WTC11 (cell line): Measurements from ENCODE around the gene VPS39. TPM values are rescaled to one million over a fixed set of nuclear protein-coding genes. Genes with fewer than 3 reads are reported as not detected.

Experiments
- ATAC-seq: fragments of 200-7000 bp; cut with Tn5 transposase; 2 replicates; pipeline ENCODE4 v1.10.0; 2021; ENCODE audit warnings: mild to moderate bottlenecking, moderate library complexity
- CTCF ChIA-PET: fragments of 300-600 bp; sonication (Branson Sonifier 250); formaldehyde crosslinking; loops from one replicate; lab custom pipeline; 2021; ENCODE audit warnings: antibody characterized with exemption; lab: Charles Lee
- POLR2A ChIA-PET: fragments of 350-600 bp; sonication (Branson Sonifier 250); formaldehyde crosslinking; loops from one replicate; lab custom pipeline; 2021; ENCODE audit warnings: antibody characterized with exemption; lab: Charles Lee
- DNase-seq: peaks from one replicate; pipeline ENCODE4 v3.0.0; 2021; ENCODE audit warnings: low spot score
- H3K27ac Mint-ChIP-seq: 2 replicates; pipeline ENCODE4 v1.8.0; 2021; ENCODE audit warnings: mixed read lengths
- H3K27me3 Mint-ChIP-seq: 2 replicates; pipeline ENCODE4 v1.8.0; 2021; ENCODE audit warnings: low read depth, mild to moderate bottlenecking, moderate library complexity, mixed read lengths
- H3K36me3 Mint-ChIP-seq: 2 replicates; pipeline ENCODE4 v1.8.0; 2021; ENCODE audit warnings: mixed read lengths
- H3K4me1 Mint-ChIP-seq: 2 replicates; pipeline ENCODE4 v1.8.0; 2022; ENCODE audit warnings: mixed read lengths
- H3K4me3 Mint-ChIP-seq: 2 replicates; pipeline ENCODE4 v1.8.0; 2021; ENCODE audit warnings: mild to moderate bottlenecking, moderate library complexity, mixed read lengths
- H3K9me3 Mint-ChIP-seq: 2 replicates; pipeline ENCODE4 v1.8.0; 2021; ENCODE audit warnings: mixed read lengths
- CDX4 ChIP-seq: fragments of 250-450 bp; sonication (Bioruptor Pico); IDR thresholded peaks from 2 replicates; pipeline ENCODE4 v1.9.0; 2021; ENCODE audit warnings: moderate library complexity, mild to moderate bottlenecking, inconsistent platforms, borderline replicate concordance
- CREB1 ChIP-seq: sonication (generic); formaldehyde crosslinking; IDR thresholded peaks from 2 replicates; pipeline ENCODE4 v1.8.0; 2023; ENCODE audit warnings: mild to moderate bottlenecking, missing genetic modification reagents
- CTCF ChIP-seq: fragments of 200-600 bp; IDR thresholded peaks from 2 replicates; pipeline ENCODE4 v1.8.0; 2022; ENCODE audit warnings: antibody characterized with exemption
- E2F1 ChIP-seq: sonication (generic); formaldehyde crosslinking; IDR thresholded peaks from 2 replicates; pipeline ENCODE4 v1.8.0; 2022; ENCODE audit warnings: mild to moderate bottlenecking, missing genetic modification reagents
- ELF4 ChIP-seq: sonication (generic); formaldehyde crosslinking; IDR thresholded peaks from 2 replicates; pipeline ENCODE4 v1.8.1; 2022; ENCODE audit warnings: low read depth, mild to moderate bottlenecking, moderate library complexity, missing genetic modification reagents
- FOXK1 ChIP-seq: sonication (generic); formaldehyde crosslinking; IDR thresholded peaks from 2 replicates; pipeline ENCODE4 v1.8.0; 2022; ENCODE audit warnings: mild to moderate bottlenecking, moderate library complexity, missing genetic modification reagents
- GRHL2 ChIP-seq: fragments of 250-450 bp; sonication (Bioruptor Pico); IDR thresholded peaks from 2 replicates; pipeline ENCODE4 v1.8.0; 2022; ENCODE audit warnings: mild to moderate bottlenecking, moderate library complexity; ENCODE audit not compliant: insufficient replicate concordance, severe bottlenecking
- HMGA2 ChIP-seq: fragments of 250-450 bp; sonication (Bioruptor Pico); IDR thresholded peaks from 2 replicates; pipeline ENCODE4 v1.4.0; 2021; ENCODE audit warnings: mild to moderate bottlenecking, moderate library complexity
- IRF2 ChIP-seq: sonication (generic); formaldehyde crosslinking; IDR thresholded peaks from 2 replicates; pipeline ENCODE4 v1.8.0; 2022; ENCODE audit warnings: low read depth, missing genetic modification reagents, borderline replicate concordance
- NFATC4 ChIP-seq: fragments of 250-450 bp; sonication (Bioruptor Pico); IDR thresholded peaks from 2 replicates; pipeline ENCODE4 v1.9.0; 2021; ENCODE audit warnings: mild to moderate bottlenecking
- NR3C1 ChIP-seq: sonication (generic); formaldehyde crosslinking; conservative IDR thresholded peaks from 2 replicates; pipeline ENCODE4 v1.8.1; 2023; ENCODE audit warnings: low read depth, mild to moderate bottlenecking, missing genetic modification reagents
- PRRX2 ChIP-seq: fragments of 250-450 bp; sonication (Bioruptor Pico); IDR thresholded peaks from 2 replicates; pipeline ENCODE4 v1.8.0; 2021; ENCODE audit warnings: mild to moderate bottlenecking
- SMAD4 ChIP-seq: sonication (generic); formaldehyde crosslinking; IDR thresholded peaks from 2 replicates; pipeline ENCODE4 v1.8.0; 2022; ENCODE audit warnings: mild to moderate bottlenecking, missing genetic modification reagents
- TEAD1 ChIP-seq: sonication (generic); formaldehyde crosslinking; IDR thresholded peaks from 2 replicates; pipeline ENCODE4 v1.8.0; 2022; ENCODE audit warnings: mild to moderate bottlenecking, missing genetic modification reagents
- TEAD4 ChIP-seq: sonication (generic); formaldehyde crosslinking; IDR thresholded peaks from 2 replicates; pipeline ENCODE4 v1.8.0; 2022; ENCODE audit warnings: mild to moderate bottlenecking, missing genetic modification reagents
- ZNF263 ChIP-seq: sonication (generic); formaldehyde crosslinking; IDR thresholded peaks from 2 replicates; pipeline ENCODE4 v1.8.1; 2022; ENCODE audit warnings: low read depth, mild to moderate bottlenecking, moderate library complexity, missing genetic modification reagents
- ZNF317 ChIP-seq: sonication (generic); formaldehyde crosslinking; IDR thresholded peaks from 2 replicates; pipeline ENCODE4 v1.8.1; 2023; ENCODE audit warnings: low read depth, mild to moderate bottlenecking, moderate library complexity, missing genetic modification reagents, borderline replicate concordance
- ZNF416 ChIP-seq: fragments of 250-450 bp; sonication (Bioruptor Pico); IDR thresholded peaks from 2 replicates; pipeline ENCODE4 v1.9.0; 2021; ENCODE audit warnings: mild to moderate bottlenecking, inconsistent platforms
- total RNA-seq: library from RNA; stranded (reverse); gene quantifications from 3 replicates; pipeline ENCODE4 v1.2.3, GENCODE V29; 2021
- TF ChIP-seq, protein P1 (sequence below): sonication (generic); formaldehyde crosslinking; IDR thresholded peaks from 2 replicates; pipeline ENCODE4 v1.8.1; 2023; ENCODE audit warnings: mild to moderate bottlenecking, missing genetic modification reagents
- TF ChIP-seq, protein P2 (sequence below): sonication (generic); formaldehyde crosslinking; IDR thresholded peaks from 2 replicates; pipeline ENCODE4 v1.8.0; 2022; ENCODE audit warnings: missing genetic modification reagents
- TF ChIP-seq, protein P3 (sequence below): sonication (generic); formaldehyde crosslinking; IDR thresholded peaks from 2 replicates; pipeline ENCODE4 v1.8.1; 2022; ENCODE audit warnings: mild to moderate bottlenecking, moderate library complexity, missing genetic modification reagents
- TF ChIP-seq, protein P4 (sequence below): sonication (generic); formaldehyde crosslinking; IDR thresholded peaks from 2 replicates; pipeline ENCODE4 v1.8.1; 2023; ENCODE audit warnings: mild to moderate bottlenecking, missing genetic modification reagents, moderate library complexity
- TF ChIP-seq, protein P5 (sequence below): sonication (generic); formaldehyde crosslinking; IDR thresholded peaks from 2 replicates; pipeline ENCODE4 v1.8.1; 2023; ENCODE audit warnings: mild to moderate bottlenecking, missing genetic modification reagents

The VPS39 gene
- total RNA-seq, 1 experiment from 2014 or later, result 44.5 TPM

DNA sequence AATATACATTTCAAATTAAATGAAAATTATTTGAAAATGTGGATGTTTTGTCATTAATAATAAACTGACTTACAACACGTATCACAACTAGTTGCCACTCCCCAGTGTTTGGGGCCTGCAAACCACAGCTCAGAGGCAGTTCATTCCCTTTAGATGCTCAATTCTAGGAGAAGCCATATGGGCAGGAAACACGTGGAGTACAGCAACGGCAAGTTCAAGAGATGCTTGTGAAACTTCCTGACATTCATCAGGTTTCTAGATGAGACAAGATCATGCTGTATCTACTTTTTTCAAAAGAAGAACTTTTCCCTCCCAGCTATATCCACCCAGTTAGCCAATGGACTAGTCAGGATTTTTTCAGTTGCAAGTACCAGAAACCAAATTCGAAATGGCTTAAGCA is 96.2 kb downstream of the VPS39 start (continued):
- TF ChIP-seq E2F1, result no peak
- no peak for TF ChIP-seq ZNF317 (CRISPR knock-in tag)
- TF ChIP-seq IRF2 (CRISPR knock-in tag), result no peak
- TF ChIP-seq ELF4 (CRISPR knock-in tag), result no peak
- no peak for TF ChIP-seq HMGA2 (CRISPR knock-in tag)
- TF ChIP-seq CTCF, result no peak
- TF ChIP-seq, all 79 proteins: peak for 0

- no peaks in the 10 kb centered on the region for H3K27me3 Mint-ChIP-seq
- H3K36me3 Mint-ChIP-seq, result no peaks in the 10 kb centered on the region
- no peak for DNase-seq
- H3K27ac Mint-ChIP-seq, result no peak overlapping the region
- POLR2A ChIA-PET, result no interaction called here
- peaks cover 7% of the 10 kb centered on the region for H3K9me3 Mint-ChIP-seq
- CTCF ChIA-PET, result interaction anchor here (0.9 to 2.2 kb wide), 4 partner anchors 23 to 121 kb away, joined by 4 to 11 read pairs (median 8); no protein-coding TSS in a partner anchor
- ATAC-seq, result no peak
- H3K4me1 Mint-ChIP-seq, result 0 out of 2 replicates have a peak, but pooled peaks cover 3% of the 10 kb centered on the region
- TF ChIP-seq GRHL2 (CRISPR knock-in tag) (no peak), FOXK1 (CRISPR knock-in tag) (no peak), PRRX2 (CRISPR knock-in tag) (no peak), NR3C1 (no peak), ZNF263 (no peak), ZNF416 (CRISPR knock-in tag) (no peak), CREB1 (CRISPR knock-in tag) (no peak), SMAD4 (no peak), TEAD1 (CRISPR knock-in tag) (no peak), CDX4 (CRISPR knock-in tag) (no peak), TEAD4 (CRISPR knock-in tag) (no peak), NFATC4 (CRISPR knock-in tag) (no peak)
- TF ChIP-seq, protein P1, sequence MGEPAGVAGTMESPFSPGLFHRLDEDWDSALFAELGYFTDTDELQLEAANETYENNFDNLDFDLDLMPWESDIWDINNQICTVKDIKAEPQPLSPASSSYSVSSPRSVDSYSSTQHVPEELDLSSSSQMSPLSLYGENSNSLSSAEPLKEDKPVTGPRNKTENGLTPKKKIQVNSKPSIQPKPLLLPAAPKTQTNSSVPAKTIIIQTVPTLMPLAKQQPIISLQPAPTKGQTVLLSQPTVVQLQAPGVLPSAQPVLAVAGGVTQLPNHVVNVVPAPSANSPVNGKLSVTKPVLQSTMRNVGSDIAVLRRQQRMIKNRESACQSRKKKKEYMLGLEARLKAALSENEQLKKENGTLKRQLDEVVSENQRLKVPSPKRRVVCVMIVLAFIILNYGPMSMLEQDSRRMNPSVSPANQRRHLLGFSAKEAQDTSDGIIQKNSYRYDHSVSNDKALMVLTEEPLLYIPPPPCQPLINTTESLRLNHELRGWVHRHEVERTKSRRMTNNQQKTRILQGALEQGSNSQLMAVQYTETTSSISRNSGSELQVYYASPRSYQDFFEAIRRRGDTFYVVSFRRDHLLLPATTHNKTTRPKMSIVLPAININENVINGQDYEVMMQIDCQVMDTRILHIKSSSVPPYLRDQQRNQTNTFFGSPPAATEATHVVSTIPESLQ (CRISPR knock-in tag), result no peak
- TF ChIP-seq, protein P2, sequence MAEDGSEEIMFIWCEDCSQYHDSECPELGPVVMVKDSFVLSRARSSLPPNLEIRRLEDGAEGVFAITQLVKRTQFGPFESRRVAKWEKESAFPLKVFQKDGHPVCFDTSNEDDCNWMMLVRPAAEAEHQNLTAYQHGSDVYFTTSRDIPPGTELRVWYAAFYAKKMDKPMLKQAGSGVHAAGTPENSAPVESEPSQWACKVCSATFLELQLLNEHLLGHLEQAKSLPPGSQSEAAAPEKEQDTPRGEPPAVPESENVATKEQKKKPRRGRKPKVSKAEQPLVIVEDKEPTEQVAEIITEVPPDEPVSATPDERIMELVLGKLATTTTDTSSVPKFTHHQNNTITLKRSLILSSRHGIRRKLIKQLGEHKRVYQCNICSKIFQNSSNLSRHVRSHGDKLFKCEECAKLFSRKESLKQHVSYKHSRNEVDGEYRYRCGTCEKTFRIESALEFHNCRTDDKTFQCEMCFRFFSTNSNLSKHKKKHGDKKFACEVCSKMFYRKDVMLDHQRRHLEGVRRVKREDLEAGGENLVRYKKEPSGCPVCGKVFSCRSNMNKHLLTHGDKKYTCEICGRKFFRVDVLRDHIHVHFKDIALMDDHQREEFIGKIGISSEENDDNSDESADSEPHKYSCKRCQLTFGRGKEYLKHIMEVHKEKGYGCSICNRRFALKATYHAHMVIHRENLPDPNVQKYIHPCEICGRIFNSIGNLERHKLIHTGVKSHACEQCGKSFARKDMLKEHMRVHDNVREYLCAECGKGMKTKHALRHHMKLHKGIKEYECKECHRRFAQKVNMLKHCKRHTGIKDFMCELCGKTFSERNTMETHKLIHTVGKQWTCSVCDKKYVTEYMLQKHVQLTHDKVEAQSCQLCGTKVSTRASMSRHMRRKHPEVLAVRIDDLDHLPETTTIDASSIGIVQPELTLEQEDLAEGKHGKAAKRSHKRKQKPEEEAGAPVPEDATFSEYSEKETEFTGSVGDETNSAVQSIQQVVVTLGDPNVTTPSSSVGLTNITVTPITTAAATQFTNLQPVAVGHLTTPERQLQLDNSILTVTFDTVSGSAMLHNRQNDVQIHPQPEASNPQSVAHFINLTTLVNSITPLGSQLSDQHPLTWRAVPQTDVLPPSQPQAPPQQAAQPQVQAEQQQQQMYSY (CRISPR knock-in tag), result no peak
- TF ChIP-seq, protein P3, sequence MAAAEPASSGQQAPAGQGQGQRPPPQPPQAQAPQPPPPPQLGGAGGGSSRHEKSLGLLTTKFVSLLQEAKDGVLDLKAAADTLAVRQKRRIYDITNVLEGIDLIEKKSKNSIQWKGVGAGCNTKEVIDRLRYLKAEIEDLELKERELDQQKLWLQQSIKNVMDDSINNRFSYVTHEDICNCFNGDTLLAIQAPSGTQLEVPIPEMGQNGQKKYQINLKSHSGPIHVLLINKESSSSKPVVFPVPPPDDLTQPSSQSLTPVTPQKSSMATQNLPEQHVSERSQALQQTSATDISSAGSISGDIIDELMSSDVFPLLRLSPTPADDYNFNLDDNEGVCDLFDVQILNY (CRISPR knock-in tag), result no peak
- TF ChIP-seq, protein P4, sequence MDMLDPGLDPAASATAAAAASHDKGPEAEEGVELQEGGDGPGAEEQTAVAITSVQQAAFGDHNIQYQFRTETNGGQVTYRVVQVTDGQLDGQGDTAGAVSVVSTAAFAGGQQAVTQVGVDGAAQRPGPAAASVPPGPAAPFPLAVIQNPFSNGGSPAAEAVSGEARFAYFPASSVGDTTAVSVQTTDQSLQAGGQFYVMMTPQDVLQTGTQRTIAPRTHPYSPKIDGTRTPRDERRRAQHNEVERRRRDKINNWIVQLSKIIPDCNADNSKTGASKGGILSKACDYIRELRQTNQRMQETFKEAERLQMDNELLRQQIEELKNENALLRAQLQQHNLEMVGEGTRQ (CRISPR knock-in tag), result no peak
- TF ChIP-seq, protein P5, sequence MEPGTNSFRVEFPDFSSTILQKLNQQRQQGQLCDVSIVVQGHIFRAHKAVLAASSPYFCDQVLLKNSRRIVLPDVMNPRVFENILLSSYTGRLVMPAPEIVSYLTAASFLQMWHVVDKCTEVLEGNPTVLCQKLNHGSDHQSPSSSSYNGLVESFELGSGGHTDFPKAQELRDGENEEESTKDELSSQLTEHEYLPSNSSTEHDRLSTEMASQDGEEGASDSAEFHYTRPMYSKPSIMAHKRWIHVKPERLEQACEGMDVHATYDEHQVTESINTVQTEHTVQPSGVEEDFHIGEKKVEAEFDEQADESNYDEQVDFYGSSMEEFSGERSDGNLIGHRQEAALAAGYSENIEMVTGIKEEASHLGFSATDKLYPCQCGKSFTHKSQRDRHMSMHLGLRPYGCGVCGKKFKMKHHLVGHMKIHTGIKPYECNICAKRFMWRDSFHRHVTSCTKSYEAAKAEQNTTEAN (CRISPR knock-in tag), result no peak
- TF ChIP-seq, all 79 proteins: peak for 0
- no peak overlapping the region for H3K4me3 Mint-ChIP-seq
Measured at GRCh38 chr15:42110367-42110766, 97.7 kb downstream of the VPS39 start.
